Central memory CD4-positive, alpha-beta T cell (primary cell): ENCODE results near the gene TENM4.

ENCODE experiments used
- DNase-seq: peaks from one replicate; pipeline ENCODE4 v3.0.0; 2022

Gene TENM4

GRCh38 chr11:79045018-79045799 is 395.6 kb downstream of the TENM4 start:
- no peak for DNase-seq

- DNase-seq, result no peak
These were observed 396.6 kb downstream of the TENM4 start for GRCh38 chr11:79044201-79044600.

DNA sequence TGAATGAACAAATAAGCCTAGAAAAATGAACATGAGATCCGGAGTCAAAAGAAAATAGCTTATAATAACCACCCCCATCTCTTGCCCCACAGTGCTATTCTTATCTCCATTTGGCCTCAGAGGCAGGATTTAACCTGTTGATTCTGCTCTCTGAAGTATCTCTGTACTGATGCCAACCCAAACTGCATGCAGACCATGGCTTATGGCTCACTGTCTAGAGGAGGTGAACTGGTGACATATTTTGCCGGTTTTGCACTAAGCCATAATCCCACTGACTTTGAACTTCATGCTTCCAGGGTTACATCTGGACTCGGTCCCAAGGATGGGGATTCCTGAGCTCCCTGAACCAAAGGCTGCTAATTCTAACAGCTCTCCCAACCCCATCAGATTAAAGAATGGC is 397.1 kb downstream of the TENM4 start:
- DNase-seq, result no peak

DNA sequence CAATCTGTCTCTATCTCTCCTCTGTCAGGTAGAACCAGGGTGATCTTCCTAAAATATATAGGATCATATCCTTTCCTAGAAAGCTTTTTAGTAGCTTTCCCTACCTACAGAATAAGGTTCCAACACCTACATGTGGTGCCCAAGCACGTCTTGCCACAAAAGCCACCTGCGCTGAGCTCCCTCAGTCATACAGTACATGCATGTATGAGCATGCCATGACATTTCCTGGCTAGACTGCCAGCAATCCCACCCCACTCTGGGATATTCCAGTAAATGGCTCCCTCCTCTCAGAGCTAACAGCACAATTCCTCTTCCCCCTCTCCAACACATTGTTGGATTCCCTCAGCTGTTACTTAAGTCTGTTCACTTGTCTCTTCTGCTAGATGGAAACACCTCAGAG is 398.0 kb downstream of the TENM4 start:
- DNase-seq, result no peak

DNA sequence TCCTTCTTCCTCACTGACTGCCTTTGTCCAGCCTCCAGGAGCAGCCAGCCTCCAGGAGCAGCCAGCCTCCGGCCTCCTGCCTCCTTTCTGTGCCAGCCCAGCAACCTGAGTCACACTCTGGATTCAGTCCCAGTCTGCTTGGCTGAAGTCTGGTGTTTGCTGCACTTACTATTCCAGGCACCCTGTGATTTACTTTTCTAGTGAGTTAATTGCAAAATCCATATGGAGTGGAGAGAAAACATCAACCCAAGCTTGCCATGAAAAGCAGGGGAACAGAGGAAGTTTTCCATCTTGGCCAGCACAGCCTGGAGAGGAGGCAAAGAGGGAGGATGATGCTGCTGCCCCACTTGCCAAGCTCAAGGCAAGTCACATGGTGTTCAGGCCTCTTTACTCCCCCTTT is 400.5 kb downstream of the TENM4 start:
- DNase-seq, result no peak

GRCh38 chr11:79039122-79039521 is 401.7 kb downstream of the TENM4 start:
- no peak for DNase-seq

DNA sequence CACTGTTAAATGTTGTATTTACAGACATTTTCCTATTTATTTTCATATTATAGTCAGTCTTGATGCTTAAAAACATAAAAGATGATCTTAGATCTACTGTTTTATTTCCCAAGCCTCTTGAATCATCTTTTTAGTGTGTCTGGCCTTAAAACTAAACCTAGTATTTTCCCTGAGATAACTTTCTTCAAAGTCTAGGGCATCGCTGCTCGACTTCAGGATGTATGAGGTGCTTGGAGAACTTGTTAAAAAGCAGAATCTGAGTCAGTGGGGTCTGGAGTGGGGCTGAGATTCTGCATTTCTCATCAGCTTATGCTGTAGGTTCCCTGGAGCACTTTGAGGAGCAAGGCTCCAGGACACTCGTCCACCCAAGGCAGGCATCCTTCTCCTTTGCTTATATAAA is 404.9 kb downstream of the TENM4 start:
- DNase-seq, result no peak

DNA sequence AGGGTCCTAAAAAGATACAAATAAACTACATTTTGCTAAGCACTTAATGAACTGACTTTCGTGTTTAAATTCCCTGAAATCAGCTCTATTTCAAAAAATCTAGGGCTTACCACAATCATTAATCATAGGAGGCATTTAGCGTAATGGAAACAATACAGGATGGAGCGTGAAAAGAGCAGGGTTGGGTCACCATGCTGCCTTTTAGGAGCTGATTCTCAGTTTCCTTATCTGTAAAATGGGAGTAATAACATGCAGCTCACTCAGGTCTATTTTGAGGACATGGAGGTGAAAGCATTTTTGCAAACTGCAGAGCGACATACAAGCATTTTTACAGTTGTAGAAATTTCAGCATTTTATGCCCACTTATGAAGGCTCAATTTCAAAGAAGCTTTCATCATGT is 407.0 kb downstream of the TENM4 start:
- DNase-seq, result no peak

GRCh38 chr11:79030448-79030847 is 410.4 kb downstream of the TENM4 start:
- no peak for DNase-seq

- no peak for DNase-seq
These were observed 412.6 kb downstream of the TENM4 start for GRCh38 chr11:79028225-79028624.

DNA sequence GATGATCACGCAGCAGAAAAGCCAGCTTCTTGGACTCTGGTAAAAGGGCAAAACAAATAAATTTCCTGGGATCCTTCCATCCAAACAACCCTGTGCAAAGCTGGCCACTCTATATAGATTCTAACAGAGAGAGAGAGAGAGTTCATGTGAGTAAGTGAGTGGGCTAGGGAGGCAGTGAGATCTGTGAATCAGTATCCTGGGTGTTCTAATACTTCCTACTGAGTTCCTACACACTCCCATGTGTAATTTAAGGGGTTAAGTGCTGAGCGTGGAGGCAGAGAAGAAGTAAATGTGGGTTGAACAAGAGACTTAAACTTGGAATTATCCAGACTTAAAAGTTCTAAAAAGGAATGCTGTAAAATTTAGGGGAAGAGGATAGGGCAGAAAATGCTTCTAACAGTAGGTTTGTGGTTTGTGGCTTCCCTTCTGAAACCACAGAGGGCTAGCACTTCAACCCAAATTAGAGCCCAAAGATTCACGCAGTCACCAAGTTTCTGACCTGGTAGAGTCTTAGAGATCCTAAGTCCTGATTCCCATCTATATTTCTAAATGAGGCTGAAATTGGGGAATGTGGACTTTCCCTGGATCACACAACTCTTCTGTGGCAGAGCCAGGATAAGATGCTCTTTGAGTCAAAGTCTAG is 413.9 kb downstream of the TENM4 start:
- DNase-seq, result no peak

- no peak for DNase-seq
These were observed 415.2 kb downstream of the TENM4 start for GRCh38 chr11:79025622-79026021.

DNA sequence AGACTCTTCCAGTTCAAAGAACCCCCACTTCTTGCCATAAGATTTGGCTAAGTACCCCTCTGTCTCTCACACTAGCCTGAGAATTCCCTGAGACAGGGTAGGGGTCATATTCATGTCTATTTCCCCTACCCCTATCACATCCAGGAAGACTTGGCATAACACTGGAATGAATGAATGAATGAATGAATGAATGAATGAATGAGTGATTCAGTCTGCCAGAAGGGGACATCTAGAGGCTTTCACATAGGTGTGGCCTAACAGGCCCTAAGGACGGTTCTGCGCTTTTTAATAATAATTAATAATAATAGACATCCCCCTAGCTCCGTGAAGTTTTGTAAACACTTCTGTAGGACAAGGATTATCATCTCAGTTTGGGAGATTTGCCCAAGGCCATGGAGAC is 415.7 kb downstream of the TENM4 start:
- no peak for DNase-seq

DNA sequence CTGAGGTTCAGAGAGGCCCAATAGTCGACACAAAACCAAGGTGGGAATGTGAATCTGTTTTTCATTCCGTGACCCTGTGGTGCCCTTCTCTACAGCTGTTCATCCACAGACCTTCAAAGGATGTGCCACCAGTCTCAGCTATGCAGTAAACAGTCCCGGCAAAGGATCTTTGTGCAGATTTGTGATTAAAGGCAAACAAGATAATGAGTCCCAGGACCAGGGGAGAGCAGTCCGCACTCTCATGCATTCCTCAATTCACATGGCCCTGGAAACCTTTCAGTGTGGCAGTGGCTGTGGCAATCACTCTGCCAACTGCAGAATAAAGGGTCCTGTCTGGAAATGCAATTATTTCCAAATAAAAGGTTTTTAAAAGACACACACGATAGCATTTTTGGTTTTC is 418.6 kb downstream of the TENM4 start:
- no peak for DNase-seq

GRCh38 chr11:79021601-79022000 is 419.2 kb downstream of the TENM4 start:
- DNase-seq, result no peak

DNA sequence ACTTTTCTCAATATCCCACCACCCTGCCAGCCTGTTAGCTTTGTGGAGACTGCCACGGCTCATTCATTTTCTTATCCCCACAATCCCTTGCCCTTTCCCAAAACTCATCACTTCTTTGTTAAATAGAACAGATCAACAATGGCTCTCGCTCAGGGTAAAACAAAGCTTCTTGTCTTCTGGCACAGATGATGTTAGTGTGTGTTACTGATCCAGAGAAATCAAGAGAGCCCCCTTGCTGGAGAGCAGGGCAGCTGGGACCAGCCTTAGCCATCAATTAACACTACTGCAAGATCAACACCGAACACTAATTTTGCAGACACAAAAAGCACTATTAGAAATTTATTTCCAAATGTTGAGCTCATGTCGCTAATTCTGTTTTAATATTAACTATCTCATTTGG is 420.9 kb downstream of the TENM4 start:
- DNase-seq, result no peak

DNA sequence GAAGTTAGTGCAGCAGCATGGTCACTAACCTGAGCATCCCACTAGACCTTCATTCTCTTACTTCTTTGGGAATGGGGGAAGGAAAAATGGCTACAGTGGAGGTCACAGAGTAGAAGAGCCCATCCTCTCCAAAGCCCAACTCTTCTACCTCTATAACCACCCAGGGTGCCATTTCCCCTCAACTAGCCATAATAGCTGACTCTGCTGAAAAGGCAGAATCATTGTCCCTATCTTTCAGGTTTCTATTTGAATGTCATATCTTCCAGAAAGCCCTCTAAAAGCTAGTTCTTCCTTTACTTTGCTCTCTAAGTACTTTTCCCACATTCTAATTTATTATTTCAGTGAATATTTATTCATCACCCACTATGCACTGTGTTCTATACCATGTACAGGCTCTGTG is 421.6 kb downstream of the TENM4 start:
- no peak for DNase-seq

- no peak for DNase-seq
These were observed 422.4 kb downstream of the TENM4 start for GRCh38 chr11:79018371-79018849.

GRCh38 chr11:79017811-79018210 is 423.0 kb downstream of the TENM4 start:
- no peak for DNase-seq

GRCh38 chr11:79013509-79013908 is 427.3 kb downstream of the TENM4 start:
- DNase-seq, result no peak

DNA sequence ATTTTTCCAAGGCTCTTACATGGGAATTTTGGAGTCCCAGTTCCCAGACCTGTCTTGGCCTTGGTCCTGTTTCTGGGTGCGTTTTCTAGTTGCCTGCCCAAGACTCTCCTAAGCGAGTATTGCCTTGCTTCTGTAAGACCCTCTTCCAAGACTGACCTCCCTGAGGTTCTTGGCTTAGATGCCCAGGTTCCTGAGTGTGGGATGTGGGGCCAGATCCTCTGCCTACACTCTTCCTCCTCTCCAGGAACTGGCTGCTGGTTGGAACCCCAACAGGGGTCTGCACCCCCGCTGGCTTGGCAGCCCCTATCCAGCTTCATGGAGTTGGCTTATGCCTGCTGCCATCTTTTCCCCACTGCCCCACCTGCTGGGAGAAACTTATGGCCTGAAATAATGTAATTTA is 429.5 kb downstream of the TENM4 start:
- no peak for DNase-seq

GRCh38 chr11:79007771-79008402 is 432.9 kb downstream of the TENM4 start:
- DNase-seq, result no peak

DNA sequence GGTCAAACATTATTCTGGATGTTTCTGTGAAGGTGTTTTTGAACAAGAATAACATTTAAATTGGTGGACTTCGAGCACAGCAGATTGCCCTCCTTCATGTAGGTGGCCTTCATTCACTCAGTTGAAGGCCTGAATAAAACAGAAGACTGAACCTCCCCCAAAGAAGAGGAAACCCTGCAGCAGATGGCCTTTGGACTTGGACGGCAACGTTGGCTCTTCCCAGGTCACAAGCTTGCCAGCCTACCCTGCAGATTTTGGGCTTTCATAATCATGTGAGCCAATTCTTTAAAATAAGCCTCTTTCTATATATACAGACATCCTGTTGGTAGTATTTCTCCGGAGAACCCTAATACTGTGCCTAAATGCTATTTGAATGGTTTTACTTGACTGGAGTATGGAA is 434.0 kb downstream of the TENM4 start:
- no peak for DNase-seq

- no peak for DNase-seq
These were observed 444.8 kb downstream of the TENM4 start for GRCh38 chr11:78996007-78996406.
